ENCODE measurements around the gene CDK14.

DNA sequence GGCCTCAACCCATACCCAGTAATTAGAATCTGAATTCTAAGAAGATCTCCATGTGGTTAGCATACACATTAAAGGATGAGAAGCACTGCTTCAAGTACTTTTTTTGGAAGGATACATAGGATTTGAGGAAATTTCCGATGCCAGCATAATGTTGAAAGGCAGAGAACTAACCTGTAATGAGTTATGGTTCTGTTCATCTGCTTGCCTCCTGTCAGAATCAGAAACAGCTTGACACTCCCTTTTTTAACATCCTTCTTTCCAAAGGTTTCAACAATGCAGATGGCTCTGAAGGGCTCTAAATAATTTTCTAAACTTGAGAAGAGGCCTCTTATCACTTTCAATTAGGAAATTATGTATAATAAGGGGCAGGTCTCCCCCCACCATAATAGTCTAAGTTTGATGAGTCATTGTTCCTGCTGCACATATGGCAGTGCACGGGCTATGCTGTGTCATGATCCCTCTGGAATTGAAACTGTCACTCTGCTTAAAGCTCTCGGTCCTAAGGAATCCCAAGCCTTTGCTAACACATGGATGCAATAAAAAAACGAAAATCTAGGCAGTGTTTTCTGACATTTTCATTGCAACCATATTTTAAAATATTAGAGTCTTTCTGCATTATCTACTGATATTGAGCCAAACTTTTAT is 376.9 kb downstream of the CDK14 start:
- TF ChIP-seq EP300 (IDR thresholded peaks at IDR 0.05) (no peak), POLR2A (IDR thresholded peaks at IDR 0.05) (no peak)
- TF ChIP-seq, protein P1, sequence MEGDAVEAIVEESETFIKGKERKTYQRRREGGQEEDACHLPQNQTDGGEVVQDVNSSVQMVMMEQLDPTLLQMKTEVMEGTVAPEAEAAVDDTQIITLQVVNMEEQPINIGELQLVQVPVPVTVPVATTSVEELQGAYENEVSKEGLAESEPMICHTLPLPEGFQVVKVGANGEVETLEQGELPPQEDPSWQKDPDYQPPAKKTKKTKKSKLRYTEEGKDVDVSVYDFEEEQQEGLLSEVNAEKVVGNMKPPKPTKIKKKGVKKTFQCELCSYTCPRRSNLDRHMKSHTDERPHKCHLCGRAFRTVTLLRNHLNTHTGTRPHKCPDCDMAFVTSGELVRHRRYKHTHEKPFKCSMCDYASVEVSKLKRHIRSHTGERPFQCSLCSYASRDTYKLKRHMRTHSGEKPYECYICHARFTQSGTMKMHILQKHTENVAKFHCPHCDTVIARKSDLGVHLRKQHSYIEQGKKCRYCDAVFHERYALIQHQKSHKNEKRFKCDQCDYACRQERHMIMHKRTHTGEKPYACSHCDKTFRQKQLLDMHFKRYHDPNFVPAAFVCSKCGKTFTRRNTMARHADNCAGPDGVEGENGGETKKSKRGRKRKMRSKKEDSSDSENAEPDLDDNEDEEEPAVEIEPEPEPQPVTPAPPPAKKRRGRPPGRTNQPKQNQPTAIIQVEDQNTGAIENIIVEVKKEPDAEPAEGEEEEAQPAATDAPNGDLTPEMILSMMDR (IDR thresholded peaks at IDR 0.05) = no peak

Measured in ovary (tissue), 3 donors.